HG03460 (cell line): ENCODE results near the gene ARMC8.

Source experiments
- ATAC-seq: cut with Tn5 transposase; IDR thresholded peaks from one replicate; pipeline ENCODE4 v1.9.1; 2021; ENCODE audit not compliant: unreplicated experiment

Gene ARMC8

DNA sequence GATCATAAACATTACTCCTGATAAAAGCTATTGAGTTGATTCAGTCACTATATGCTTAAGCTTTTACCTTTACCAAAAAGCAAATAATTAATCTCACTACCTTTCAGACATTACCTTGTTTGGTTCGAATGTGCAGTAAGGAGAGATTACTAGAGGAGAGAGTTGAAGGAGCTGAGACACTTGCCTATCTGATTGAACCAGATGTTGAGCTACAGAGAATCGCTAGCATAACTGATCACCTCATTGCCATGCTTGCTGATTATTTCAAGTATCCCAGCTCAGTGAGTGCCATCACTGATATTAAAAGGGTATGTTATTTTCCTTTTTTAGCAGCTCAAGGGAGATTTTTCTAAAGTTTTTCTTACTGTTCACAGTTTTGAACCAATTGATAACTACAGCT is 54.6 kb downstream of the ARMC8 start:
- no peak for ATAC-seq

DNA sequence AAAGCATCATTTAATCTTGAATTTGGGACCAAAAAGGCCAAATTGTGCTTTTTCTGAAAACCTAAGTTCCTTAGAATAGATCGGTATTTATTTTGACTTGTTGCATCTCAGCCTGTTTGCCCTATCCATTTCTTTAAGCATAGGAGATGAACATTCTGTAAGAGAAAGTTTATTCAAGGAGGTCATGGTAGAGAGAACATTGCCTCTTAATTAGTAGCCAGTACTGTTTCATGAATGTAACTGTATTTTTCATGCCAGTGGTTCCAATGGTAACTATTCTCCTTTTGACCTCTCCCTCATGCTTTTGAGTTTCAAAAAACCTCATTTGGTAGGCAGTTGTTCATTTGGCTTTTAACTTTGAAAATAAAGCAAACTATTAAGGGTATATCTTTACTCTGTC is 55.4 kb downstream of the ARMC8 start:
- no peak for ATAC-seq

DNA sequence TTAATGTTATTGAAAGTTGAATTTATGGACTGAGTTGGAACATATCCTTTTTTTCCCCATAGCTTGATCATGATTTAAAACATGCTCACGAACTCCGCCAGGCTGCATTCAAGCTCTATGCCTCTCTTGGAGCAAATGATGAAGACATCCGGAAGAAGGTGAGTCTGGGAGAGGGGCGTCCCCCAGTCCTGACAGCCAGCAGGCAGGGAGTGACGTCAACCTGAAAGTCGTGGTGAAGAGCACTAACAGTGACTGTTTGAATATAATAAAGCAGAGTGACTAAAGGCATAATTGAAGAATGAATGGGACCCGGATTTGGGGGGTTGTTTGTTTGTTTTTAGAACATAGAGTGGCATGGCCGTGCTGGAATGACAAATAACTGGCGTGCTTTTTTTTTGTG is 57.9 kb downstream of the ARMC8 start:
- ATAC-seq, result no peak

DNA sequence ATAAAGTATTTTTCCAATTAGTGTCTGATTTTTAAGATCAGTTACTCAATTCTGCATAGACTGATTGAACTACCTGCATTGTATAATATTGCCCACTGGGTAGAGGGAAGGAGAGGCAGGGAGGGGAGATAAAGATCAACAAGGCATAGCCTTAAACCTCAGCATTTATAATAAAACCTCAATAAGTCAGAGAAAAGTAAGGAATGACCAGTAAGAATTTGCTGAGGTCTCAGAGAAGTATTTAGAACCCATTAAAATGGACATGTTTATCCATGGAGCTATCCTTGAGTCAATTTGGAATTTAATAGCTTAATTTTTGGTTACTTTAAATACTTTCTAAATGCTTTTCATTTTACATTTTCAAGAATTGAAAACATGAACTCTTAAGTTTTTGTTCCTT is 62.5 kb downstream of the ARMC8 start:
- ATAC-seq, result no peak

DNA sequence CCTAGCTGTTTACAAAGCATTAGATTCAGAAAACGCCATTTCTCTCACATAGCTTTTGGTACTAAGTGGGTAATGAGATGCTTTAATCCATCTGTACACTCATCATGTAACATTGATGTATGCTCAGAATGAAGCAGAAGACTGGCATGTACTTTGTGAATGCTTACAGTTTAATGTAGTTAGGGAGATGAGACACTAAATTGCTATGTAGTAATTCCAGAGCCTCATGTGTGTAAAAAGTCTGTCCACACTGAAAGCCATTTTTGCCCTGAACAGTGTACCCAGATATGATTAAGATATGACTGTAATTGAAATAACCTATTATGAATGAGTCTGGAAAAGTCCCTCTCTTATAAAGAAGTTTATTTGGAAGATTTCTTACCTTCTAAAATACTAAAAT is 66.5 kb downstream of the ARMC8 start:
- no peak for ATAC-seq

DNA sequence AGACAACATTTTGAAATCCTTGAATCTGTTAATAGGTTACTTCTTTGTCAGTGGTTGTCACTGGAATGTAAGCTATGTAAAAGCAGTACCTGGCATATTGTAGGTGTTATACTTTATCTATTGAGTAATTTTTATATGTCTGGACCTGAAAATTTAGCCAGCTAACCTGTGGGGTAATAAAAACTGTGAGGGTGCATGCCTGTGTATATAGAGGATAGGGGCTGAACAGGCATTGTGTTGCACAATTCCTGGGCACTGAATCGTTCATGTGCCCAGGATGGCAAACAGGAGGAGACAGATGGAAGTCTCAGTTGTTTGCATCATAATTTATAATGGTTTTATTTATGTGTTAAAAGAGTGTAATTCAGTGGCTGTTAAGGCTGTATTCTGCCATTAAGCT is 67.1 kb downstream of the ARMC8 start:
- no peak for ATAC-seq

DNA sequence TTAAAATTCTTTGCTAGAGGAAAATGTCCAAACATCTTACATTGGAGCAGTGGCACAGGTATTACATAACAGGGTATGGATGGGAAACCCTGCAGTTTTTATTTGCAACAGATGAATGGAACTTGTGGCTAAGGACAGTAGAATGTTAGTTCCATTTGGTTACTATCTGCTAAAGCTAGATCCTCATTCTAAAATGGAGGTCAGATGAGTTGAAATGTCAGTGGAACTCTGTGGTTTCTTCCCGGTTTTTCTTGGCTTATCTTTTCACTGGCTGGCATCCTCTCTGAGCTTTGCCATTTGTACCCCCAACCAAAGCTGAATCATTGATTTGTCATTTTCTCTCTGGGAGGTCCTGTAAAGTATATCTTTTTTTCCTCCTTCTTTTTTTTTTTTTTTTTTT is 68.9 kb downstream of the ARMC8 start:
- no peak for ATAC-seq

DNA sequence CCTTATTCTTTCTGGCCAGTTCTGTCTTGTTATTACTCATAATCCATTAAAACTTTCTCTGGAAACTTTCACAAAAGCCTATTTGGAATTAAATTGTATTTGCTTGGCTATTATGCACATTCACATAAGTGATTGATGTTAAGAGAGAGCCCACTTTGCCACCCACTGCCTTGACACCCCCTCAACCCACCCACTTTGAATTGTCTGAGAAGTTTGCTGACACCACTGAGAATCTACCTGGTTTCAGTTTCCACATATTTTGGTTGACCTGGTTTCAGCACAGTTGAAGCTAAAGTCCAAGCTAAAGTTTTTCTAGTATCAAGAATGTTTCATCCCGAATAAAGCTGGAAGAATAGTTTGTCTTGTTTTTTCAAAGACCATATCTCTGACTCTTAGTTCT is 70.9 kb downstream of the ARMC8 start:
- no peak for ATAC-seq

DNA sequence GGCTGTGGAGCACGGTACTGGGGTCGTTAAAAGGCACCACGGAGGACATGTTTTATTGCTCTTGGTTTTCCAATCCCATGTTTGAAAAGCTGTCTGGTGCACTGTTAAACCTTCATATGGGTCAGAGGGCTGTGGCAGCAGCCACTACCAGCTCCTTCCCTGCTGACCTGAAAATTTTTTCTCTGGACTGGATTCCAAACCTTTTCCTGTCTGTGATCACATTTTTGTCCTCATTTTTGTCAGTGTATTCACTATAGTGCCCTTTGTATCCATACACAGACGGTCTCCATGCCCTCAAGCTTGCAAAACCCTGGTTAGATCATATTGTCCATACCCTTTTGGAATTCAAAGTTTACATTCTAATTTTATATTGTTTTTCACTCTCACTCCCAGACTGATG is 72.0 kb downstream of the ARMC8 start:
- ATAC-seq, result no peak

DNA sequence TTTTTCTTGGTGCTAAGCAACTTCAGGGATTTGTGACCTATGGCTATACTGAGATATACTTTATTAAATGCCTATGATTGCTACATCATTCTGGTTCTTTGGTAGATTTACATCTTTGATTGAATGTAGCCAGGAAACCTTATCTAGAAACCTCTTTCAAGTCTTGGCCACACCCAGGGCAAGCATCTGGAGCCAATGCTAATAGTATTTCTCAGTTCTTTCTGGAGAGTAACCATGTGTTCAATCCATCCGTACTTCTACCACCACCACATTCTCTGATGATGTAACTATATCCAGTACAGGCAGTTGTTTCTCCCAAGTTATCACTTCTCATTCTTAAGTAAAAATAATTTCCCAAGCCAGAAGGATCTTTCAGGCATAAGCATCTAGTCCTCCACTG is 73.5 kb downstream of the ARMC8 start:
- no peak for ATAC-seq

DNA sequence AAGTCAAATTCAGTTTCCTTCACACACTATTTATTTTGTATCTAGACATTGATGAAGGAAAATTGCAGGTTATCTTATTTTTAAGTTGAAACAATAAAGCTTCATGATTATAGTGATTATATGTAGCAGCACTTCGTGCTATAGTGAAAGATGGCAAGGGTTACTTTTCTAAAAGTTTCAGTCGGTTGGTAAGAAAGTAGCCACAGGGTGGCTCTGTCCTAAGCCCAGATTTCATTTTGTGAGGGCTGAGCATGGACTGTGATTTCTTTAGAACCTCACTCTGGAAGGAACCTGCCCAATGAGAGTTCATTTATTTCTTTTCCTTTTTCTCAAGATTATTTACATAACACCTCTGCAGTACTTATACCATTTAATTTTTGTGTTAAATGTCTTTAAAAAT is 76.0 kb downstream of the ARMC8 start:
- no peak for ATAC-seq

DNA sequence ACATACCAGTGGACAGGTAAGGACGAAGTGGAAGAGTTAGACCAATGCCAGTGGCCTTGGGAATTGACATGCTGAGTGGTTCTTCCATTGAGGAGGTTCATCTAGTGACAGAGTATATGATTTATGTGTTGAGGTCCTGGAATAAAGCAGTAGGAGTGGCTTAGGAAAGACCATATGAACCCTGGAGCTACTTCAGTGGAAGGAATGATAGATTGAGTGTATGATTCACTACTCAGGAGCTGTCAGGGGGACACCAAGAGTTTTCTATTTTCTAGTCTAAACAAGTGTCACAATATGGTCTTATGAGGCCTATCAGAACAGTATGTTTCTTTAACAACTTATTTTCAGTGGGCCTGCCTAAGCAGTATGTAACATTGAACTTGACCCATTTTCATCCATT is 78.6 kb downstream of the ARMC8 start:
- no peak for ATAC-seq

DNA sequence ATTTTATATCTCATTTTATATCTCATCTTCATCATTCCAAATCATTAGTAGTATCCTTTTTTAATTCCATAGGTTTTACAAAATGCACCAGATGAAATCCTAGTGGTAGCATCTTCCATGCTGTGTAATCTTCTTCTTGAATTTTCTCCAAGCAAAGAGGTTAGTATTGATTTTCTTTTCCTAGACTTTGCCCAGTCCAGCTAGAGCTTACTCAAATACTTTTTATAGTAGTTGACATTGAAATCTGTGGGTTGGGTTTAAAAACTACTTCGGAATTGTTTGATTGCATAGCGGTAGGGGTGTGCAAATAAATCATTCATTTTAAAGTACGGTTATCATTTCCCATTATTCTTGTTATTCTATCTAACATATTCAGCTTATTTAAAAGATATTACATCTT is 80.0 kb downstream of the ARMC8 start:
- no peak for ATAC-seq

DNA sequence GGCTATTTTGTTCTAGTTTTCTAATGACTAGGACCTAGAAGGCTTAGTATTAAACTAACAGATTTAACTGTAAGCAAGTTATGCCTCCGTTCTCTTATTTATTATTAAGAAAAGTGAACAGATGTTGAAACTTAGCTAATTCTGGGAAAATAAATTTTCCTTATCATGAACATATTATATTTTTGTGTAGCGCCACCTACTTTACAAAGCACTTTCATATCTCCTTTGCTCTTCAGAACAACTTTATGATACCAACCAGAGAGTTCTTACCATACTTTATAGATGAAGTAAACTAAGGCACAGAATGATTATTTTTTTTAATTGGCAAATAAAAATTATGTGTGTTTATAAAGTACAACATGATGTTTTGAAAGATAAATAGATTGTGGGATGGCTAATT is 83.1 kb downstream of the ARMC8 start:
- no peak for ATAC-seq

DNA sequence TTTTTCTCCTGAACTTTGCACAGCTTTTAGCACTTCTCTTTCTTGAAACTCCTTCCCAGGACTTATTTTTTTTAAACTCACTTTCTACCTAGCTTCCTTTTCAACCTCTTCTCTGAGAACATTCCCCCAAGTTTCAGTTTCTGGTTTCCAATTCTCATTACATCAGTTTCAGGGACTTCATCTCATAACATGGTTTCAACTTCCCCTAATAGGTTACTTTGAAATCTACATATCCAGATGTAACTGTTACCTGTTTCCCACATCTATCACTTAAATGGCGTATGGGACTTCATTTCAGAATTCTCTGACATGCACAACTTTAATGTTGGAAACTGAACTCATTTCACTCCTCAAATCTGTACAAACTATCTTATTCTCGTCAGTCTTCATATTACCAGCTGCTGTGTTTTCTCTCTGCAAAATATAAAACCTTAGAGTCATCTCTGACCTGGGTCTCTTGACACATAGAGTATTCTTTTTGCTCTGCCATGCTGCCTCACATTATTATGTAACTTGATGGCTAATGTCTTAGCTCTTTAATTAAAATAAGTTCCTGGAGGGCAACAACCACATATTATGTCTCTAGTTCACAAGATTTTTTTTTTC is 84.2 kb downstream of the ARMC8 start:
- ATAC-seq, result peak; percentile 82

DNA sequence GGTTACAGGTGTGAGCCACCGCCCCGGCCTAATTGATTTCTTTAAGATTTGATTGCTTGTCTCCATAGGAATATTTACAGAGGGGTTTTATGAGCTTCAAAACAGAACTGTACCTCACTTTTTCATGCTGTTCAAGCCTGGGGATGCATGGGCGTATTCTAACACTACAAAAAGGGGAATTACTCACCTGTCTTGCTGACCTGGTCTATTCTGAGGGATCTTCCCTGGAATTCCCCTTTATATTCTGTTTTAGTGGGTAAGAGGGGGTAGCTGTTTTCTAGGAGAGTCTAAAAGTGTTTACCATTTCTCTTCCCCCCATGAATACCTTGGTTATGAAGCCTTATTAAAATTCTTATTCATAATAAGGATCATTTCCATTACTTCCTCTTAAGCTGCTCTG is 94.5 kb downstream of the ARMC8 start:
- ATAC-seq, result no peak

DNA sequence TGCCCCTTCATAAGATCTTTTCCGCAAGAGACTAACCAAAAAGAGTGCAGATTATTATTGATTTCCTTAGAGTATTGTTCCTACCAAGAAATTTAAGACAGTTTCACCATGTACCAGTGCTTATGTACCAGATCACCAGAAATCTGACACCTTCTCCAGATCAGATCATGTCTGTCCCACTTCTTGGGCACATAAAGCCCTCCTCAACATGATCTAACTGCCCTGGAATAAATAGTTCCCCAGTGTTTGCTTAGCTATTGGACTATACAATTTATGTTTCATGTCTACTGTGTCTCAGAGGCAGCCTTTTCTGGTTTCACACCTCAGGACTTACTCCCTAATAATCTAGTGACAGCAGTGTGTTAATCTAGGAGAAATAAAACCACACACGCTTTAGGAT is 95.7 kb downstream of the ARMC8 start:
- ATAC-seq, result no peak

DNA sequence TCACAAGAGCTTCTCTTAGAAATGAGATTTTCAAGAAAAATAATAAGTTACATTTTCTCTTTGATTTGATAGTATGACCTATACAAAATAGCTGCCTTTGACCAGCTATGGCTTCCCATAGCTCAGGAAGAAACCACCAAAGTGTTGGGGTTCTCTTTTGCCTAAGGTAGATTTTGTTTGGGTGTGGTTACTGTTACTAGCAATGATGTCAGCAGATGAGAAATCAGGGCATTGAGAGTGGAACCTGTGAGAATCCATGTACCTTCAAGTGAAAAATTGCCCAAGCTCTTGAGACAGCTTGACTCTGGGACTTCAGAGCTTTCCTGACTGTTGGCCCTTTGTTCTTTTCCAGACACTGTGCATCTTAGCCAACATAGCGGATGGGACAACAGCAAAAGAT is 97.0 kb downstream of the ARMC8 start:
- ATAC-seq, result no peak

DNA sequence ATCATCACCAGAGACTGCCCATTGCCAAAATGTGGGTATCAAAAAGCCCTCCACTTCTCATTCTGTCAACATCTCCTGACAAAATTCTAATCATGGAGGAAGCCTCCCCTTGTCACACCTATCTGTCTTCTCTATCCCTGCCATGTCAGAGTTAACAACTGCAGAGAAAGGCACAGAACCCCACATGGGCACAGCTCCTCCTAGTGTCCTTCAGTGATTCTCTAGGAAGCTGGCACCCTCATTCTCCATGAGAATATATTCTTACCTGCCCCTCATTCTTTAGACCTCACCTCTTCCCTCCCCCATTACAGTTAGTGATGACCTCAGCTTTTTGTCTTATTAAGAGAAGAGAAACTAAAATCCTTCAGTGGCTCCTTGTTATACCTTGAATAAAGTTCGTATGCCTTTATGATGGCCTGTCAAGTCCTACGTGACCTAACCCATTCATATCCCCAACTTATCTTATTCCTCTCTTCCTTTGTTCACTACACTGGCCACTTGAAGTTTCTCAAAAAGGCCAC is 97.9 kb downstream of the ARMC8 start:
- ATAC-seq, result no peak

DNA sequence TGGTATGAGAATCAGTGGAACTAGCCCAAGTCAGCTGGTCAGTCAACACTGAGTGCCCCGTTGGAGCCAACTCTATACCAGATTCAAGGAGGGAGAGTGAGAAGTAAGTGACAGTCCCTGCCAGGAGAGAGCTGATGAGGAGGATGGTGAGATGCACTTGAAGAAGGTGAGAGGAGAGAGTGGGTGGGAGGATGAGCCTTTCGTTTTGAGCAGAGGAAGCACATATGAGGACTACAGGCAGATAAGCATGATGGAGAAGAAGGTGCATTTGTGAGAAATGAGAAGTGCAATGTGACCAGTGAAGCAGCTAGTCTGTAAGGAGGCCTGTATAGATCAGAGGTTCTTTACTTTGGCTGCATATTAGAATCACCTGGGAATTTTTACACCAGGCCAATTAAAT is 102.2 kb downstream of the ARMC8 start:
- ATAC-seq, result no peak

DNA sequence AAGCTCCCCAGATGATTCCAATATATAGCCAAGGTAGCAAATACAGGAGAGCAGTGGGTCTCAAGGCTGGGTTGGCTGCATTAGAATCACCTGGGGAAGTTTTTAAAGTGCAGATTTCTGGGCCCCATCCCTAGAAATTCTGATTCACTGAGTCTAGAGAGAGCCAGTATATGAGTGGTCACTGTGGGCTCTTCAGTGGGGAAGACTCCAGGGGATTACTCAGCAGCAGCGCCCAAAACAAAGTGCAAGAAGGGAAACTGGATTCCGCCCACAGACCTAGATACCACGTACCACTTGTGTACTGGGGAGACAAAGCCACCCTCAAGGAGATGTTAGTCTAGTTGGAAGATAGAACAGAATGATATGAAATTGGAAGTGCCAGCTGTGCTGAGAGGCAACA is 102.6 kb downstream of the ARMC8 start:
- no peak for ATAC-seq

DNA sequence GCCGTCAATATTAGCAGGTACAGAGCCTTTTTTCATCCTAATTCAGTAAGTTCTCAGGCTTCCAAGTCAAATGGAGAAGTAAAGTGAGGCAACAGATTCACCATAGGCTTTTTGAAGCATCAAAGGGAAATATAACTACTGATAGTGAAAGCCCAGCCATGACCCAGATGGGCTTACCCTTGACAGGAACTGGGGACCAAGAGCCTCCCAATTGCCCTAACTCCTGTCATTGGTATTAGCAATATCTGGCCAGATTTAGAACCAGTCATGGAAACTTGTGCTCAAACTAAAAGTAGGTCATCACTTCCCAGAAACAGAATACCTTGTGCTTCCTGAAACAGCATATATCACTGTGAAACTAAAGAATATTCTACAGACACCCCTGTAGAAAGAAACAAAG is 109.5 kb downstream of the ARMC8 start:
- ATAC-seq, result no peak

DNA sequence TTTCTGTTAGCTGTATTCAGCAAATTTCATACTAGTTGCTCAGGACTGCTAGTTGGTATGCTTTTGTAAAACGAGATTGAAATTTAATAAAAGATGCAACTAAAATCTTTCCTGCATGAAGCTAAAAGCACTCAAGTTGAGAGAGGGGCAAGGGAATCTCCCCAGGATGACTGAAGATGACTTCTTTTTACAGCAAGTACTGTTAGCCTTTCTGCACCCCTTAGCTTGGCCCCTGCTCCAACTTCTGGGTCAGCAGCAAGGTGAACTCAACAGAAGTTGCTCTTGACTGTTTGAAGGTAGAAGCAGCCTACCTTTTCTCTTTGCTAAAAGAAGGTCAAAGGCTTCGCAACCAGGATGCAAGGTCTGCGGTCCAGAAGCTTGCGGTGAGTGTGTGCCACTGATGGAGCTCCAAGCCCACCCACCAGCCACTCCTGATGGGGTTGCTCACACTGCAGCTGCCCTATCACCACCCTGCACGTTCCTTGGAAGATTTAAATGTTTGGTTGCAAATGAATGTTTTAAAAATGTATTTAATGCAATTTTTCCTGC is 110.0 kb downstream of the ARMC8 start:
- no peak for ATAC-seq
